Loucy (cell line): Measurements from ENCODE around the gene PPIL4.

Source experiments
- H2AFZ ChIP-seq: fragments of 200-600 bp; sonication (generic); 2 replicates; pipeline ENCODE4 v1.6.0; 2016; ENCODE audit warnings: antibody characterized with exemption, mild to moderate bottlenecking, low read length, moderate library complexity
- H3F3A ChIP-seq: fragments of 200-600 bp; 2 replicates; pipeline ENCODE4 v1.6.0; 2016; ENCODE audit warnings: antibody characterized with exemption, low read depth, mild to moderate bottlenecking
- H3K27me3 ChIP-seq: fragments of 200-600 bp; sonication (generic); 2 replicates; pipeline ENCODE4 v1.6.1; 2014; ENCODE audit warnings: low read length, mild to moderate bottlenecking; ENCODE audit not compliant: insufficient read depth, poor library complexity, severe bottlenecking
- H3K36me3 ChIP-seq: fragments of 200-600 bp; sonication (generic); 2 replicates; pipeline ENCODE4 v1.6.1; 2016; ENCODE audit warnings: low read length; ENCODE audit not compliant: insufficient read depth
- H3K4me1 ChIP-seq: fragments of 200-600 bp; sonication (generic); 2 replicates; pipeline ENCODE4 v1.5.1; 2014; ENCODE audit warnings: low read length, mild to moderate bottlenecking; ENCODE audit not compliant: insufficient read depth, poor library complexity, severe bottlenecking
- H3K4me2 ChIP-seq: fragments of 200-600 bp; sonication (generic); 2 replicates; pipeline ENCODE4 v1.6.0; 2014; ENCODE audit warnings: antibody characterized with exemption, low read length, low read depth, mild to moderate bottlenecking; ENCODE audit not compliant: poor library complexity, severe bottlenecking
- H3K4me3 ChIP-seq: fragments of 200-600 bp; sonication (generic); 2 replicates; pipeline ENCODE4 v1.5.1; 2014; ENCODE audit warnings: low read length, mild to moderate bottlenecking, mixed read lengths; ENCODE audit not compliant: poor library complexity, severe bottlenecking
- H3K79me2 ChIP-seq: fragments of 200-600 bp; sonication (generic); 2 replicates; pipeline ENCODE4 v1.6.1; 2014; ENCODE audit warnings: low read length; ENCODE audit not compliant: insufficient read depth
- H3K9ac ChIP-seq: fragments of 200-600 bp; sonication (generic); 2 replicates; pipeline ENCODE4 v1.6.0; 2014; ENCODE audit warnings: mild to moderate bottlenecking, low read depth, low read length, moderate library complexity; ENCODE audit not compliant: poor library complexity, severe bottlenecking
- H3K9me2 ChIP-seq: fragments of 200-600 bp; sonication (generic); replicated peaks from 2 replicates; pipeline ENCODE4 v1.6.1; 2016; ENCODE audit warnings: low read depth, low read length, mixed read lengths
- H3K9me3 ChIP-seq: fragments of 200-600 bp; sonication (generic); 2 replicates; pipeline ENCODE4 v1.6.1; 2014; ENCODE audit warnings: mild to moderate bottlenecking, antibody characterized with exemption, low read length, low read depth; ENCODE audit not compliant: insufficient read depth
- H4K20me1 ChIP-seq: fragments of 200-600 bp; sonication (generic); 2 replicates; pipeline ENCODE4 v1.6.0; 2014; ENCODE audit warnings: antibody characterized with exemption, low read length, mild to moderate bottlenecking; ENCODE audit not compliant: insufficient read depth, poor library complexity, severe bottlenecking
- EZH2phosphoT487 ChIP-seq: fragments of 200-600 bp; IDR thresholded peaks from 2 replicates; pipeline ENCODE4 v1.6.1; 2018; ENCODE audit warnings: antibody characterized with exemption, mild to moderate bottlenecking, moderate library complexity, borderline replicate concordance
- TF ChIP-seq, protein P1 (sequence below): fragments of 200-600 bp; sonication (generic); conservative IDR thresholded peaks from 2 replicates; pipeline ENCODE4 v1.5.1; 2014; ENCODE audit warnings: mild to moderate bottlenecking, antibody characterized with exemption, low read length

Gene PPIL4

DNA sequence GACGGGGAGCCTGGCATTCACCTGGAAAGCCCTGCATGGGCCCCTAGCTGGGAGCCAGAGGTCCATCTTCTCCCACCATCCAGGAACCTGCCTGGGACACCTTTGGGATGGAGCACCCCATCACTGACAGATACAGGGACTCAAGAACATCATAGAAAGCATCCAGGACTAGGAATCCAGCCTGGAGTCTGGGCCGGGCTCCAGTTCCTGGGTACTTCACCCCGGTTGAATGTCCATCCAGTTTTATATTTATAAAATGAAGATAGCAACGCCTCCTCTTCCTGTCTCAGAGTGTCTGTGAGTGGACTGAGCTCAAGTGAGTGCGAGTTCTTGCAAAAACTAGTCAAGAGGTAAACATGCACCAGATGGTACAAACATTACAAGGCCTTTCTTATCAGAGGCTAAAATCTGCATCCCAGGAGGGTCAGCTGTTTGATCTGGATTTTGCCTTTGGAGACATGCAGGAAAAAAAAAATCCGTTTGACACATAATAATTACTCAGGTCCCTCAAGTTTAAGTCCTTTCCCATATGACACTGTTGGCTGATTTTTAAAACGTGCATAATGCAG lies 88.4 kb downstream of the PPIL4 start:
- no peaks in the 10 kb centered on the region for H3K4me1 ChIP-seq
- no peaks in the 10 kb centered on the region for H3K36me3 ChIP-seq
- H3K4me2 ChIP-seq = no peak overlapping the region
- H3K4me3 ChIP-seq = no peak overlapping the region
- H3F3A ChIP-seq = no peaks in the 10 kb centered on the region
- H2AFZ ChIP-seq = no peak overlapping the region
- no peaks in the 10 kb centered on the region for H4K20me1 ChIP-seq
- TF ChIP-seq, protein P1, sequence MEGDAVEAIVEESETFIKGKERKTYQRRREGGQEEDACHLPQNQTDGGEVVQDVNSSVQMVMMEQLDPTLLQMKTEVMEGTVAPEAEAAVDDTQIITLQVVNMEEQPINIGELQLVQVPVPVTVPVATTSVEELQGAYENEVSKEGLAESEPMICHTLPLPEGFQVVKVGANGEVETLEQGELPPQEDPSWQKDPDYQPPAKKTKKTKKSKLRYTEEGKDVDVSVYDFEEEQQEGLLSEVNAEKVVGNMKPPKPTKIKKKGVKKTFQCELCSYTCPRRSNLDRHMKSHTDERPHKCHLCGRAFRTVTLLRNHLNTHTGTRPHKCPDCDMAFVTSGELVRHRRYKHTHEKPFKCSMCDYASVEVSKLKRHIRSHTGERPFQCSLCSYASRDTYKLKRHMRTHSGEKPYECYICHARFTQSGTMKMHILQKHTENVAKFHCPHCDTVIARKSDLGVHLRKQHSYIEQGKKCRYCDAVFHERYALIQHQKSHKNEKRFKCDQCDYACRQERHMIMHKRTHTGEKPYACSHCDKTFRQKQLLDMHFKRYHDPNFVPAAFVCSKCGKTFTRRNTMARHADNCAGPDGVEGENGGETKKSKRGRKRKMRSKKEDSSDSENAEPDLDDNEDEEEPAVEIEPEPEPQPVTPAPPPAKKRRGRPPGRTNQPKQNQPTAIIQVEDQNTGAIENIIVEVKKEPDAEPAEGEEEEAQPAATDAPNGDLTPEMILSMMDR = no peak
- no peak for TF ChIP-seq EZH2phosphoT487
- H3K79me2 ChIP-seq = no peaks in the 10 kb centered on the region
- no peaks in the 10 kb centered on the region for H3K9me2 ChIP-seq
- no peaks in the 10 kb centered on the region for H3K27me3 ChIP-seq
- no peaks in the 10 kb centered on the region for H3K9me3 ChIP-seq
- H3K9ac ChIP-seq = no peak overlapping the region

DNA sequence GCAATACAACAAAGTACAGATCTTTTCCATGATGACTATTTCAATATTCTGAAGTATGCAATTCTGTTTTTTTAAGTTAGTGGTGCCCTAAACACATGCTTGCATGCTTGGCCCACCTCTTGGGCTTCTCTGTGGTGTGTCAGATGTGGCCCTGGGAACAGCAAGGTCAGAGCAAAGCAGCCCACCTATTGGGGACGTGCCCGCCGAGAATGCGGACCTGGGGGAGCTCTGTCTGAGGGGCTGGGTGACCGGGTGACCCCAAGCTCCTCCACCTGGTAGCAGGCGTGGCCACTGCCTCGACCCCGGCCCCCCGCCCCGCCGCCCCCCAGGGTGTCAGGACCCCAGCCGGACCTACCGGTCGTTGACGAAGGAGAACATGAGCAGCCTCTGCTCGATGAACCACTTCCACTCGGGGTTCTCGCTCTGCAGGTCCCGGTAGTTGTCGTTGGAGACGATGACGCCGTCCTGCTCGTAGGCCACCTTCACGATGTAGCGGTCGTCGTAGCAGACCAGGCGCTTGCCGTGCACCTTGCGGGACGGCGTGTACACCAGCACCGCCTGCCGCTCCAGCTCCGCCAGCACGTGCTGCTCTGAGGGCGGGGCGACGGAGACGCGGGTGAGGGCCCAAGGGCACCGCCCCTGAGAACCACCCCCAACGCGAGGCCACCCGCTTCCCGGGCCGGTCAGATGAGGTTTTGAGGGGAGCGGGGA lies 89.4 kb downstream of the PPIL4 start:
- Histone ChIP-seq H2AFZ (no peak overlapping the region), H4K20me1 (no peaks in the 10 kb centered on the region), H3K27me3 (no peaks in the 10 kb centered on the region), H3K4me1 (no peaks in the 10 kb centered on the region), H3K9ac (no peak overlapping the region), H3K9me3 (no peaks in the 10 kb centered on the region), H3K36me3 (no peaks in the 10 kb centered on the region), H3K79me2 (no peaks in the 10 kb centered on the region), H3K4me3 (no peak overlapping the region), H3K9me2 (no peaks in the 10 kb centered on the region), H3F3A (no peaks in the 10 kb centered on the region), H3K4me2 (no peak overlapping the region)
- TF ChIP-seq EZH2phosphoT487 = no peak
- TF ChIP-seq, protein P1 = no peak

DNA sequence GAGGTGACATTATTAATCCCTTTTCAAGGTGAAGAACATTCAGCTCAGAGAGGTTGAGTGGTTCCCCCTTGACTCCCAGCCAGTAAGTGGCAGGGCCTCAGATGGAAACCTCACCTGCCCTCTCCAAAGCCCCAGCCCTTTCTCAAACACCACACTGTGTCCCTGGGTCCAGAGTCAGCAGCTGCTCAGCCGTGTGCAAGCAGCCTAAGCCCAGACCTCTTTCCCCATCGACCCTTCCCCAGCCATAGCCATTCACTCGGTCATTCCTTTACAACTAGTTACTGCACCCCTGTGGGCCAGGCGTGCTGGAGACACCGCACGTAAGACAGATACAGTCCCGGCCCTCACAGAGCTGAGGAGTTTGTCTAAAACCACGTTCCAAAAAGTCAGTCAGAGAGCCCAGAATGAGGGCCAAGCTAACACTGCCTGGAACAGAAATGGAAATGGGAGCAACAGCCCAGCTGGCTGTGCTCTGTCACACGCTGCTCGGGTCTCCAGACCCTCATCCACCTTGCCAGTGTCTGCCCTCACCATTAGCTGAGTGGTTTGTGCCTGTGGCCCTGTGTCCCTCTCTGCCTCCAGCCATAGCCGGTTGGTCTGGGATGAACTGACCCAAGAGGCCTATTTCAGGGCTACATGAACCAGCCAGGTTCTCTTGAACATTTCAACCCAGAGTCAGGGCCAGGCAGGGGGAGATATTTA lies 90.7 kb downstream of the PPIL4 start:
- TF ChIP-seq EZH2phosphoT487 = no peak
- TF ChIP-seq, protein P1 = no peak
- Histone ChIP-seq H3K9me3 (no peaks in the 10 kb centered on the region), H3K36me3 (no peaks in the 10 kb centered on the region), H3K27me3 (no peaks in the 10 kb centered on the region), H3K4me1 (no peaks in the 10 kb centered on the region), H3K4me2 (no peak overlapping the region), H3K9ac (no peak overlapping the region), H2AFZ (no peak overlapping the region), H3K9me2 (no peaks in the 10 kb centered on the region), H3K4me3 (no peak overlapping the region), H3F3A (no peaks in the 10 kb centered on the region), H4K20me1 (no peaks in the 10 kb centered on the region), H3K79me2 (no peaks in the 10 kb centered on the region)
